Amniotic stem cell (primary cell): ENCODE measurements around the gene ITGB6.

Source experiments
- DNase-seq: peaks from one replicate; lab custom pipeline; 2025; lab: John Stamatoyannopoulos, UW

The ITGB6 gene

GRCh38 chr2:160199683-160200389 is at the start of gene ITGB6:
ITGB6 (minus strand) TSS chr2:160200272; CDS start chr2:160200063, 209 bp downstream.
- DNase-seq = no peak

GRCh38 chr2:160247296-160248035 is 47.4 kb upstream of the ITGB6 start:
- DNase-seq = no peak

GRCh38 chr2:160246356-160246755 is 46.3 kb upstream of the ITGB6 start:
- no peak for DNase-seq

GRCh38 chr2:160245614-160246155 is 45.6 kb upstream of the ITGB6 start:
- no peak for DNase-seq

GRCh38 chr2:160242893-160243564 is 43.0 kb upstream of the ITGB6 start:
- DNase-seq = no peak

- DNase-seq = peak; percentile 32
Observed at GRCh38 chr2:160241251-160242137, 41.4 kb upstream of the ITGB6 start.

GRCh38 chr2:160239436-160239835 is 39.4 kb upstream of the ITGB6 start:
- DNase-seq = no peak

GRCh38 chr2:160238392-160238791 is 38.3 kb upstream of the ITGB6 start:
- no peak for DNase-seq

GRCh38 chr2:160232905-160233475 is 32.9 kb upstream of the ITGB6 start:
- no peak for DNase-seq

GRCh38 chr2:160229591-160229990 is 29.5 kb upstream of the ITGB6 start:
- peak; percentile 41 for DNase-seq

GRCh38 chr2:160228141-160228917 is 28.3 kb upstream of the ITGB6 start:
- DNase-seq = peak; percentile 60

- no peak for DNase-seq
Observed at GRCh38 chr2:160227293-160227915, 27.3 kb upstream of the ITGB6 start.

GRCh38 chr2:160226367-160226766 is 26.3 kb upstream of the ITGB6 start:
- no peak for DNase-seq

- DNase-seq = no peak
Observed at GRCh38 chr2:160225722-160226121, 25.6 kb upstream of the ITGB6 start.

- DNase-seq = no peak
Observed at GRCh38 chr2:160224507-160224906, 24.4 kb upstream of the ITGB6 start.

- peak; percentile 96 for DNase-seq
Observed at GRCh38 chr2:160224060-160224459, 24.0 kb upstream of the ITGB6 start.

- no peak for DNase-seq
Observed at GRCh38 chr2:160223560-160223959, 23.5 kb upstream of the ITGB6 start.

- no peak for DNase-seq
Observed at GRCh38 chr2:160222546-160223283, 22.6 kb upstream of the ITGB6 start.
